H9 (cell line): ENCODE results near the gene AMOT. TPM values are rescaled to one million over a fixed set of nuclear protein-coding genes. Genes with fewer than 3 reads are reported as not detected.

Source experiments
- DNase-seq: peaks from one replicate; pipeline ENCODE4 v3.0.0-alpha.2; 2017
- H2AFZ ChIP-seq: one replicate; pipeline ENCODE4 v1.6.1; 2013; ENCODE audit warnings: mild to moderate bottlenecking, low read length, control low read depth, moderate library complexity
- H2AK5ac ChIP-seq: 2 replicates; pipeline ENCODE4 v1.6.1; 2013; ENCODE audit warnings: low read length, control low read depth, mixed read lengths; ENCODE audit not compliant: insufficient read length
- H2BK120ac ChIP-seq: one replicate; pipeline ENCODE4 v1.6.1; 2013; ENCODE audit warnings: low read depth, mild to moderate bottlenecking, low read length, control low read depth, inconsistent platforms; ENCODE audit not compliant: poor library complexity, severe bottlenecking
- H2BK12ac ChIP-seq: 2 replicates; pipeline ENCODE4 v1.6.1; 2013; ENCODE audit warnings: low read length, control low read depth, mixed read lengths, low read depth; ENCODE audit not compliant: insufficient read length
- H2BK15ac ChIP-seq: 2 replicates; pipeline ENCODE4 v1.6.1; 2013; ENCODE audit warnings: low read depth, low read length, control low read depth
- H2BK20ac ChIP-seq: one replicate; pipeline ENCODE4 v1.6.1; 2013; ENCODE audit warnings: low read depth, mild to moderate bottlenecking, low read length, control low read depth, inconsistent platforms; ENCODE audit not compliant: poor library complexity, severe bottlenecking
- H2BK5ac ChIP-seq: 2 replicates; pipeline ENCODE4 v1.6.1; 2013; ENCODE audit warnings: low read length, control low read depth, mixed read lengths; ENCODE audit not compliant: insufficient read length
- H3K14ac ChIP-seq: 2 replicates; pipeline ENCODE4 v1.6.1; 2013; ENCODE audit warnings: low read length, control low read depth; ENCODE audit not compliant: insufficient read depth
- H3K18ac ChIP-seq: 2 replicates; pipeline ENCODE4 v1.6.1; 2013; ENCODE audit warnings: low read depth, mild to moderate bottlenecking, mixed read lengths, low read length, control low read depth; ENCODE audit not compliant: insufficient read length
- H3K23ac ChIP-seq: 2 replicates; pipeline ENCODE4 v1.6.1; 2013; ENCODE audit warnings: low read length, control low read depth, mixed read lengths, low read depth; ENCODE audit not compliant: insufficient read length
- H3K23me2 ChIP-seq: 2 replicates; pipeline ENCODE4 v1.6.1; 2013; ENCODE audit warnings: low read depth, mild to moderate bottlenecking, mixed read lengths, low read length, control low read depth; ENCODE audit not compliant: insufficient read length, poor library complexity, severe bottlenecking
- H3K27ac ChIP-seq: 2 replicates; pipeline ENCODE4 v1.5.1; 2013; ENCODE audit warnings: low read length, control low read depth, mixed read lengths, low read depth; ENCODE audit not compliant: insufficient read length
- H3K27me3 ChIP-seq: 2 replicates; pipeline ENCODE4 v1.6.1; 2013; ENCODE audit warnings: low read length, control low read depth, inconsistent platforms; ENCODE audit not compliant: insufficient read depth
- H3K4ac ChIP-seq: 2 replicates; pipeline ENCODE4 v1.6.1; 2013; ENCODE audit warnings: low read depth, mild to moderate bottlenecking, control low read depth, inconsistent platforms, low read length, moderate library complexity
- H3K4me1 ChIP-seq: 2 replicates; pipeline ENCODE4 v1.6.1; 2013; ENCODE audit warnings: low read length, control low read depth, inconsistent platforms; ENCODE audit not compliant: insufficient read depth
- H3K4me2 ChIP-seq: 2 replicates; pipeline ENCODE4 v1.6.1; 2013; ENCODE audit warnings: low read length, control low read depth, mixed read lengths; ENCODE audit not compliant: insufficient read length, insufficient read depth
- H3K56ac ChIP-seq: 2 replicates; pipeline ENCODE4 v1.6.1; 2013; ENCODE audit warnings: low read depth, mild to moderate bottlenecking, mixed read lengths, low read length, control low read depth; ENCODE audit not compliant: insufficient read length
- H3K79me1 ChIP-seq: 2 replicates; pipeline ENCODE4 v1.6.1; 2013; ENCODE audit warnings: low read depth, mild to moderate bottlenecking, moderate library complexity, low read length, control low read depth, inconsistent platforms; ENCODE audit not compliant: insufficient read depth, poor library complexity, severe bottlenecking
- H3K79me2 ChIP-seq: 2 replicates; pipeline ENCODE4 v1.6.1; 2013; ENCODE audit warnings: low read length, control low read depth, inconsistent platforms; ENCODE audit not compliant: insufficient read depth
- H3K9ac ChIP-seq: 2 replicates; pipeline ENCODE4 v1.6.1; 2013; ENCODE audit warnings: low read length, control low read depth, mixed read lengths; ENCODE audit not compliant: insufficient read length; ENCODE audit errors: extremely low read depth
- H3K9me3 ChIP-seq: one replicate; pipeline ENCODE4 v1.6.1; 2013; ENCODE audit warnings: low read depth, low read length, inconsistent platforms; ENCODE audit not compliant: control insufficient read depth
- H3T11ph ChIP-seq: one replicate; pipeline ENCODE4 v1.6.1; 2013; ENCODE audit warnings: mild to moderate bottlenecking, low read length, control low read depth, inconsistent platforms
- H4K20me1 ChIP-seq: one replicate; pipeline ENCODE4 v1.6.1; 2013; ENCODE audit not compliant: control insufficient read depth, insufficient read length, insufficient read depth
- H4K5ac ChIP-seq: 2 replicates; pipeline ENCODE4 v1.6.1; 2013; ENCODE audit warnings: low read depth, mild to moderate bottlenecking, mixed read lengths, low read length, control low read depth; ENCODE audit not compliant: insufficient read length
- H4K8ac ChIP-seq: replicated peaks from 2 replicates; pipeline ENCODE4 v1.6.1; 2013; ENCODE audit warnings: low read length, control low read depth, mixed read lengths, low read depth; ENCODE audit not compliant: insufficient read length
- H4K91ac ChIP-seq: 2 replicates; pipeline ENCODE4 v1.6.1; 2013; ENCODE audit warnings: low read depth, mild to moderate bottlenecking, moderate library complexity, mixed read lengths, low read length, control low read depth; ENCODE audit not compliant: insufficient read length
- H3K27ac Mint-ChIP-seq, 3 experiments: 2 replicates in 2 of 3; 3 replicates in 1 of 3; pipeline ENCODE4 v1.8.0; 2020 to 2021; ENCODE audit warnings: mixed read lengths in 3 of 3, mild to moderate bottlenecking in 1 of 3, moderate library complexity in 1 of 3
- H3K27me3 Mint-ChIP-seq: 2 replicates; pipeline ENCODE4 v1.8.0; 2021; ENCODE audit warnings: low read depth, mild to moderate bottlenecking, moderate library complexity, mixed read lengths
- H3K36me3 Mint-ChIP-seq, 3 experiments: 2 replicates in 2 of 3; 3 replicates in 1 of 3; pipeline ENCODE4 v1.8.0; 2020 to 2021; ENCODE audit warnings: low read depth in 3 of 3, mixed read lengths in 3 of 3; ENCODE audit not compliant: insufficient read depth in 1 of 3
- H3K4me1 Mint-ChIP-seq, 2 experiments: 2 replicates each; pipeline ENCODE4 v1.8.0; 2020; ENCODE audit warnings: mixed read lengths in 2 of 2
- H3K4me3 Mint-ChIP-seq, 2 experiments: 2 replicates in 1 of 2; 3 replicates in 1 of 2; pipeline ENCODE4 v1.8.0; 2020 to 2021; ENCODE audit warnings: mild to moderate bottlenecking in 2 of 2, mixed read lengths in 2 of 2, moderate library complexity in 1 of 2
- H3K9me3 Mint-ChIP-seq, 2 experiments: 2 replicates in 1 of 2; 3 replicates in 1 of 2; pipeline ENCODE4 v1.8.0; 2020; ENCODE audit warnings: mild to moderate bottlenecking in 2 of 2, mixed read lengths in 2 of 2, moderate library complexity in 1 of 2
- WGBS: extraction: QIAGEN DNeasy Blood & Tissue Kit; methylation state at CpG from one replicate; pipeline ENCODE4 v1.1.7; 2013; ENCODE audit warnings: missing lambda C conversion rate, low lambda C conversion rate, mixed read lengths; ENCODE audit not compliant: insufficient read length; ENCODE audit errors: extremely low coverage; 5-methylcytosine and 5-hydroxymethylcytosine counted together
- total RNA-seq: library from RNA; stranded (reverse); gene quantifications from 2 replicates; pipeline ENCODE4 v1.2.1, GENCODE V29; 2021
- TF ChIP-seq, protein P1 (sequence below): fragments of 200-600 bp; sonication (generic); conservative IDR thresholded peaks from 3 replicates; pipeline ENCODE4 v1.8.0; 2021; ENCODE audit warnings: antibody characterized with exemption, mild to moderate bottlenecking

The AMOT gene
- total RNA-seq, 1 experiment from 2014 or later, result 17.6 TPM

DNA sequence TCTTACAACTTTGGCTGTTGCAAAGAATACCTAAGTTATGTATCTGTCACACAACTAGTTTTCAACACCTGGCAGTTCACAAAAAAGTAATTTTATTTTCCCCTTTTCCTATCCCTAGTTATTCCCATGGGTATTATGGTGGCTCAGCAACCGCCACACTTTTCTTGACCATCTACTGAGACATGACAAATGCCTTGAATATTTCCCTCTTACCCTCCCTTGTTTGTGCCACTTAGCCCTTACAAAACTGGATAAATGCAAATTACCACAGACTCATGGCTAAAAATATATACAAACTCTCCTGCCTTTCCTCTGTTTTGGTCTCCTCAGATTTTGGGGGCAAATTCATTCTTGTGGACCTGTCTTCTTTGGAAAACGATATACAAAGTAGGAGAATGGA, 72.1 kb downstream of the AMOT start:
- Histone ChIP-seq H2BK20ac (no peak overlapping the region), H3K9ac (no peak overlapping the region), H2BK120ac (no peak overlapping the region), H2BK5ac (no peak overlapping the region), H3K23me2 (peaks cover 3% of the 10 kb centered on the region), H3K4ac (no peak overlapping the region), H3K14ac (no peak overlapping the region), H3K18ac (no peak overlapping the region), H3K4me1 (no peaks in the 10 kb centered on the region), H2AFZ (no peak overlapping the region), H4K20me1 (no peaks in the 10 kb centered on the region), H3K9me3 (no peaks in the 10 kb centered on the region), H4K5ac (no peak overlapping the region), H3K4me2 (no peak overlapping the region), H2BK12ac (no peak overlapping the region), H2AK5ac (no peak overlapping the region), H3T11ph (no peak overlapping the region), H3K56ac (no peak overlapping the region), H3K79me2 (no peaks in the 10 kb centered on the region), H4K91ac (no peak overlapping the region), H4K8ac (no peak overlapping the region), H3K79me1 (no peaks in the 10 kb centered on the region), H3K27ac (no peak overlapping the region), H2BK15ac (no peak overlapping the region), H3K23ac (no peak overlapping the region), H3K27me3 (no peaks in the 10 kb centered on the region)
- DNase-seq, result no peak
- Mint-ChIP-seq H3K4me3 (no peak overlapping the region), H3K4me1 (no peaks in the 10 kb centered on the region), H3K27me3 (no peaks in the 10 kb centered on the region), H3K27ac (no peak overlapping the region), H3K9me3 (no peaks in the 10 kb centered on the region), H3K36me3 (no peaks in the 10 kb centered on the region)
- TF ChIP-seq, protein P1, sequence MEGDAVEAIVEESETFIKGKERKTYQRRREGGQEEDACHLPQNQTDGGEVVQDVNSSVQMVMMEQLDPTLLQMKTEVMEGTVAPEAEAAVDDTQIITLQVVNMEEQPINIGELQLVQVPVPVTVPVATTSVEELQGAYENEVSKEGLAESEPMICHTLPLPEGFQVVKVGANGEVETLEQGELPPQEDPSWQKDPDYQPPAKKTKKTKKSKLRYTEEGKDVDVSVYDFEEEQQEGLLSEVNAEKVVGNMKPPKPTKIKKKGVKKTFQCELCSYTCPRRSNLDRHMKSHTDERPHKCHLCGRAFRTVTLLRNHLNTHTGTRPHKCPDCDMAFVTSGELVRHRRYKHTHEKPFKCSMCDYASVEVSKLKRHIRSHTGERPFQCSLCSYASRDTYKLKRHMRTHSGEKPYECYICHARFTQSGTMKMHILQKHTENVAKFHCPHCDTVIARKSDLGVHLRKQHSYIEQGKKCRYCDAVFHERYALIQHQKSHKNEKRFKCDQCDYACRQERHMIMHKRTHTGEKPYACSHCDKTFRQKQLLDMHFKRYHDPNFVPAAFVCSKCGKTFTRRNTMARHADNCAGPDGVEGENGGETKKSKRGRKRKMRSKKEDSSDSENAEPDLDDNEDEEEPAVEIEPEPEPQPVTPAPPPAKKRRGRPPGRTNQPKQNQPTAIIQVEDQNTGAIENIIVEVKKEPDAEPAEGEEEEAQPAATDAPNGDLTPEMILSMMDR, result no peak
- no CpG with 5 or more reads among the region's 2 CpGs for WGBS
